ENCODE measurements around the gene DEXI.
"Not testable (repeated sequence)": the region's sequence is repeated elsewhere in the genome, so short reads cannot be mapped to it uniquely, and the experiment has no call there.

Gene DEXI

DNA sequence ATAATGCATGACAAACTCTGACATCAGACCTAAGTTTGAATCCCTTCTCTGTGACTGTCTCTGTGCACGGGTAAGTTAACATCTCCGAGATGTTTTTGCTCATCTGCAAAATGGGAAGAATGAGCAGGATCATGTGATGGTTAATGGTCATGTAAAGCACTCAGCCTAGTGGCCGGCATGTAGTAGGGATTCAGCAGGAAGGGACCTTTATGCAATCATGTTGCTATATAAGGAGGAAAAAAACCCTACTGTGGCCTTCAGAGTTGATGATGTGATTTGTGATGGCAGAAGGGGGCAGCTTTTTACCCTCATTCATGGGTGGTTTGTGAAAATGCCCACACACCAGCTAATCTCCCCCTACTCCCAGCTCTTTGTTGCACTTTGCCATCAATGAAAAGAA lies 26.2 kb upstream of the DEXI start:
- DNase-seq (ENCODE audit: low read depth) = no peak

DNA sequence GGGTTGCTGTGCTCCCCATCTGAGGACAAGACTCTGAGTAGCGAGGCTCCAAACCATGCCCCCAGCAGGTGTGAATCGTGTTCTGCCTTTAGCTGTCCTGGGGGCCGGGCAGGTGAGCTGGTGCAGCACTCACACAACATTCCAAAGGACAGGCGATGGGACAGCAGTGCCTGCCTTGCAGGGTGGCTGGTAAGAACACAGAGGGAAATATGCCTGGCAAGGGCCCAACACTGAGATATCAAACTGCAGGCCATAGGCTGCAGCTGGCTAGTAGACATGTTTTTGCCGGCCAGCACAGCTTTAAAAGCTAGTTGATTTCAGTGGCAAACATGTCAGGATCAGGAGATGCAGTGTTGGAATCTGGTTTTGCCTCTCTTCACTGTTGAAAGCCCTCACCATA lies 25.7 kb upstream of the DEXI start:
- DNase-seq (ENCODE audit: low read depth) = no peak

DNA sequence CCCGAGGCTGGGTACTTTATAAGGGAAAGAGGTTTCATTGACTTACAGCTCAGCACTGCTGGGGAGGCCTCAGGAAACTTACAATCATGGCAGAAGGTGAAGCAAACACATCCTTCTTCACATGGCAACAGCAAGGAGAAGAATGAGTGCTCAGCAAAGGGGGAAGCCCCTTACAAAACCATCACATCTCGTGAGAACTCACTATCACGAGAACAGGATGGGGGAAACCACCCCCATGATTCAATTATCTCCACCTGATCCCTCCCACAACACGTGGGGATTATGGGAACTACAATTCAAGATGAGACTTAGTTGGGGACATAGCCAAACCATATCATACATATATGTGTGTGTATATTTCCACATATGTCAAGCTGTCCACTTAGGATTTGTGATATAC lies 24.3 kb upstream of the DEXI start:
- not testable (repeated sequence) for DNase-seq (ENCODE audit: low read depth)

DNA sequence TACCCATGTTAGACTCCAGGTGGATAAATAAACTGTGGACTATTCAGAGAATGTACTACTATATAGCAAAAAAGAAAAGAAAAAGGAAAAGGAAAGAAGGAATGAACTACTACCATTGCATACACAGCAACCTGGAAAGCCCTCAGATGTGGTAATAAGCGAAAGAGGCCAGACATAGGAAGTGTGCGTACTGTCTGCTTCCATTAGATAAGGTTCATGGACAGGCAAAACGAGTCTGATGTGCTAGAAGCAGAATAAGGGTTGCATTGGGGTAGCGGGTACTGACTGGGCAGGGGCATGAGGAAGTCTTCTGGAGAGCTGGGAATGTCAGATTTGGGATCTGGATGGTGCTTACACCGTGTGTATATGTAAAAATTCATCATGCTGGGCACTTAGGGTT lies 23.9 kb upstream of the DEXI start:
- no peak for DNase-seq (ENCODE audit: low read depth)

DNA sequence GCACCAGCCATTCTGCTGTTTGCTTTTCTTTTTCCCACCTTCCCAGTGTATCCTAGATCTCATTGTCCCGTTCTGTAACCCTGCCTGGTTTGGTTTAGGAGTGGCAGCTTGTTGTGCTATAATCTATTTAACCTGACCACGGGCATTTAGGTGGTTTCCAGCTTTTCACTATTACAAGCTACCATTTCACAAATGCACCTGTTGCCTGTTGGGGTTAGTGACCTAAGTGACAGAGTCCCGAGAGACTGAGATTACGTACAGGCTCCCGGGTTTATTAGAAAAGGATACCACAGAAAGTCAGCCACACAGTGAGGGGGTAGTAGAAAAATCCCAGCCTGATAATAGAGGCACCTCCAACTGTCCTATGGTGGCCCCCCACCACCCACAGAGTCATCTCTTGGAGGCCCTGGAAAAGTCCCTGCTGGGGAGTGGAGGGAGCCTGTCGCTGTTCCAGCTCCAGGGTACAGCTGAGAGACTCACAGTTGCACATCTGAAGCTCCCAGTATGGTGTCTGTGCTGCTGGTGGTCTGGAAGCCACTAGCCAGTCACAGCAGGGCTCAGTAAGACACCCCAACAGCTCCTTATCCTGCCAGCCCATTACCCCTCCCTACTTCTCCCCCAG lies 23.3 kb upstream of the DEXI start:
- no peak for DNase-seq (ENCODE audit: low read depth)

DNA sequence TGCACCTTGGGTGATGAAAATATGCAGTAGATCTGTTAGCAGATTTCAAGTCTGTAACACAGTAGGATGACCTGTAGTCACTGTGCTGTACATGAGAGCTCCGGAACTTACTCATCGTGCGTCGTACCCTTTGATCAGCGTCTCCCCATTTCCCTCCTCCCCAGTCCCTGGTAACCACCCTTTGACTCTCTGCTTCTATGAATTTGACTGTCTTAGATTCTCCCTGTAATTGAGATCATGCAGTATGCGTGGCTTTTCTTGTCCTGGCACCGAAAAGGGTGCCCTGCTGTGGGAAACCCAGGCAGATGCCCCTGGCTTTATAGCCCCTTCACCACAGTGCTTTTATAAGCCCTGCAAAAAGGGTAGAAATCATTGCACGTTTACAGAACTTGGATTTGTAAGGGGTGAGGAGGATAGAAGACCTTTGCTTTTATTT lies 22.6 kb upstream of the DEXI start:
- no peak for DNase-seq (ENCODE audit: low read depth)

DNA sequence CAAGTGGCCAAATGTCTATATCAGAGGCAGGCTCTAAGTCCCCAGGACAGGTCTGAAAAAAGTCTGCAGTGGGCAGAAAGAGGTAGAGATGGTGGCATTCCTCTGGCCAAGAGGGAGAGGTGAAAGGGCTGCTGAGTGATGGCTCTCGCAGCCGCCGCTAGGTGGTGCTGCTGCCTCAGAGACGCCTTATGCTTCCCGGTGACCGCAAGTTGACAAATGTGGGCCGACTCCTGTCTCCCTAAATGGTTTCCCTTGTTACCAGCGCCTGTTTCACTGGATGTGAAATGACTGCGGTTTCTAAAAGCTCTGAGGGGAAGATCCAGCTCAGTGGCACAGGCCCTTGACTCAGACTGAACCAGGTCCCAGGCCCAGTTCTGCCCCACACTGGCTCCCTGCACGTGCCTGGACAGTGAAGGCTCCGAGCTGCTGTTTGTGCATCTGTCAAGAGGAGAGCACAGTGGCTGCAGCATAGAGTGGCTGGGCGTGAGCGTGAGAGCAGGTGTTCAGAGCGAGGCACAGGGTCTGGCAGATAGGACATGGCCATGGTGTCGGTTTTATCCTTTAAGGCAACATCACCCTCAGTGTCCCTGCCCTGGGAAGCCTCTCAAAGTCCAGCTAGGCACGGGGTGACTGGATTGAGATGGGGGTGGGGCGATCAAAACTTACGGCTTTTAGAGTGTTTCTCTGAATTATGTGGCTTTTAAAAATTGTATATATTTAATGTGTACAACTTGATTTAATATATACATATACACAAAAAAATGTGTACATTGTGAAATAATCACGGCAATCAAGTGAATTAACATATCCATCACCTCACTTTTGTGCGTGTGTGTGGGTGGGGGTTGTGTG lies 22.0 kb upstream of the DEXI start:
- peak; percentile 88 for DNase-seq (ENCODE audit: low read depth)

DNA sequence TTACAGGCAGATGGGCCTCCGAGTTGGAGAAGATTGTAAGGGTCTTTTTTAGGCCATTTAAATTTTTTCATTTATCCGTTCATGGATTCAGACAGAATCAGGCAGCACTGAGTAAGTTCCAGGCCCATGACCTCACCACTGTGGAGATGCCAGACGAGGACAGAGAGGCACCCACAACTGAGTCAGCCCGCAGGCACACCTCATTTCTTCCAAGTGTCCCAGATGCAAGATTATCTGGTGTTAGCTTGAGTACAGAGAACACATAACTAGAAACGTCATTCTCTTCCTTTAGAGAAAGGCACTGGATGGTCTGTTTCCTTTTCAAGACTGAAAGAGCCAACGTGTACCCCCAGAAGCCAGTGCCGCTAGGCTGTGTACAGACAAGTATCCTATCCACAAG lies 19.0 kb upstream of the DEXI start:
- DNase-seq (ENCODE audit: low read depth) = peak; percentile 93

DNA sequence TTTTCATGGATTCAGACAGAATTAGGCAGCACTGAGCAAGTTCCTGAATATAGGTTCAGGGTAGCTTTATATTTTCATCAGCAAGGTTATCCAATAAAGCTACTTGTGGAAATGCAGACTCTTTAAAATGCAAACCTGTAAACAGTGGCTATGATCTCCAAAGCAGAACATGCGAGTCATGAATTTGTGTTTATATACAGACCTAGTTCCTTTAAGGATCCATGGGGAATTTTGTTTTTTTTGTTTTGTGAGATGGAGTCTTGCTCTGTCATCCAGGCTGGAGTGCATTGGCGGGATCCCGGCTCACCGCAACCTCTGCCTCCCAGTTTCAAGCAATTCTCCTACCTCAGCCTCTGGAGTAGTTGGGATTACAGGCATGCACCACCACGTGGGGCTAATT lies 16.9 kb upstream of the DEXI start:
- peak; percentile 60 for DNase-seq (ENCODE audit: low read depth)

DNA sequence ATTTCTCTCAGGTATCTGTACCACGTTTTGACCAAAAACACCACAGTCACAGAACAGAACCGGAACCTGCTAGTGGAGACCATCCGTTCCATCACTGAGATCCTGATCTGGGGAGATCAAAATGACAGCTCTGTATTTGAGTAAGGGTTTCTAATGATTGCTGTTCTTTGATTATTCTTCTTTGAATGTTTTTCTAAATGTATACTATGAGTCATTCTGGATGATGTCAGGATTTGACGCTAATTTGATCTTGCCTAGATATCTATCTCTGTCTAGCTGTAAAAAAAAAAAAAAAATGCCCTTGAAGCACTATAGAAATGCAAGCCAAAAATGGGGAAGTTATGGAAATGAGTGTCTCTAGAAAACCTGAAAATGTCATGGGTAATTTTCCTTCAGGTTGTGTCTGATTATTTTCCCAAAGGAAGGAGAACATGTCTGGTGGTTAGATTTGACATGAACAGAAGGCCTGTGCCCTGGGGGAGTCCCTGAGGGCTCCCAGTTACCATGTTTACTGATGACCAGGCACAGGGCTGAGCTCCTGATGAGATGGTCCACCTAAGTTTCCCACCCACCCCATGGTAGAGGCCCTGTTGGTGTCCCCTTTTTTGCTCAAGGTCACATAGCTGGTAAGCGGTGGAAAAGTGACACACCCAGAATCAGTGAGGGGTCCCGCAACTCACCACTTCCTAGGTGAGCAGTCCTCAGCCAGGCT lies 15.7 kb upstream of the DEXI start:
- DNase-seq (ENCODE audit: low read depth) = peak; percentile 69

DNA sequence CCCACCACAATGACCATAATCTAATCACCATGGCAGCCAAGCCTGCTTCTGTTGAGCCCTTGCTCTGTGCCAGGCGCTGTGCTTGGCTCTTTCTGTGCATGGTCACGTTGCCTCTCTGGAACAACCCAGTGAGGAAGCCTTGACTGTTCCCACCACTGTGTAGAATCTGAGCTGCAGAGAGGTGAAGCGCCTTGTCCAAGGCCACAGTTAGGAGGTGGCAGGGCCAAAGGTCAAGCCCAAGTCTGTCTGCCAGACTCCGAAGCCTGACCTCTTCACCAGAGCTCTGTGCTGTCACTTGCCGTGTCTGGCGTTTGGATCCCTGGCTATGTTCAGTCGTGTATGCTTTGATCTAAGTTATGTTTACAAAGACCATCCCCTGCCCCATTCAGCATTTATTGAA lies 12.6 kb upstream of the DEXI start:
- no peak for DNase-seq (ENCODE audit: low read depth)

DNA sequence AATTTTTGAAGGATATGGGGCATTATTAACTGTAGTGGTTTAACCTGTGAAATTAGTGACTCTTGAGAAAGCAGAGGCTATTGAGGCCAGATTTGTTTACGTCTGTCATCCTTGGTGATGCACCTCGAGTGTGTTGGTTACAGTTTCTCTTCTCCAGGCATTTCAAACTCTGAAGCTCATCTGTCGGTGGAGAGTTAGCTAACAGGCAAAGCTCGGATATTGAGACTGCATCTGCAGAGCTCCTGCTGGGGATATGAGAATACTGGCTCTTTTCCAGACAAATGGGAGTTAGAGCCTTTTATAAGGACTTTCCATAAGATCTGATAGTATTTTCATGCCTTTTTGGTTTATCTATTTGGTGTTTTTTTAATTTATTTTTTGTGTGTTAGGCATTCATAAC lies 8.8 kb upstream of the DEXI start:
- no peak for DNase-seq (ENCODE audit: low read depth)

DNA sequence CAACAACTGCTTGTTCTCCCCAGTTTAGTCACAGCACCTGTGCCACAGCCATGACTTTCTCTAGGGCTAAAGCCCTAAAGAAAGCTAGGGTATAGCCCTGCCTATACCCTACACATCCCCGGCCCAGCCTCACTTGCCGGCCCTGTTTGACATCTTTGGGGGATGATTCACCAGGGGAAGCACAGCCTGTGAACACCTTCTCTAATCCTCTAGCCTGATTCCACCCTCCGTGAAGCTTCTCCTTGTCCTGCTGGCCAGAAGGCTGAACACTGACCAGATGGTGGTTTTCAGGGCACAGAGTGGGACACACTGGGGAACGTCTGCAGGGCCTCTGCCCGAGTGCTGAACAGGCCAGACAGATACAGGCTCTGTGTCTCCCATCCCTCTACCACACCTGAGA lies 8.1 kb upstream of the DEXI start:
- DNase-seq (ENCODE audit: low read depth) = no peak

DNA sequence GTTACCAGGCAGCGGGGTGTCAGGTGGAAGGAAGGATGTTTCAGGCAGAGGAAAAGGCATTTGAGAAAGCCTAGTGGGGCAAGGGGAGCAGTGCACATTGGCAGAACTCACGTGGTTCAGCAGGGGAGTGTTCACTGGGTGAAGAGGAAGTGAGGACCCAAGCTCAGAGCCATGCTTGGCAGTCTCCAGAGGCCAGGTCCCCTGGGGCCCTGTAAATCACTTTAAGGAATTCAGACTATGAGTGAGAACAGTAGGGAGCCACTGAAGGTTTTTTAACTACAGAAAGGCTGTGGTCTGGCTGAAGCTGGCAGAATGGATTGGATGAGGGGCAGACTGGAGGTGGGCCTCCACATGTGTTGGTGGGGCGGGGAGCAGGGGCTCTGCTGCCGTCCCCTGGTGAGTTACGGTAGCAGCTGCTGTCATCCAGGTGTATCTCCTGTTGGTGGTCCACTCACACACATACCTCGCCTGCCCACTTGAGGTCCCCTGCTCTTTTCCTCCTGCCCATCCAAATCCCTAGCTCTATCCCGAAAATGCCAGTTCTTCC lies 7.2 kb upstream of the DEXI start:
- peak; percentile 80 for DNase-seq (ENCODE audit: low read depth)

DNA sequence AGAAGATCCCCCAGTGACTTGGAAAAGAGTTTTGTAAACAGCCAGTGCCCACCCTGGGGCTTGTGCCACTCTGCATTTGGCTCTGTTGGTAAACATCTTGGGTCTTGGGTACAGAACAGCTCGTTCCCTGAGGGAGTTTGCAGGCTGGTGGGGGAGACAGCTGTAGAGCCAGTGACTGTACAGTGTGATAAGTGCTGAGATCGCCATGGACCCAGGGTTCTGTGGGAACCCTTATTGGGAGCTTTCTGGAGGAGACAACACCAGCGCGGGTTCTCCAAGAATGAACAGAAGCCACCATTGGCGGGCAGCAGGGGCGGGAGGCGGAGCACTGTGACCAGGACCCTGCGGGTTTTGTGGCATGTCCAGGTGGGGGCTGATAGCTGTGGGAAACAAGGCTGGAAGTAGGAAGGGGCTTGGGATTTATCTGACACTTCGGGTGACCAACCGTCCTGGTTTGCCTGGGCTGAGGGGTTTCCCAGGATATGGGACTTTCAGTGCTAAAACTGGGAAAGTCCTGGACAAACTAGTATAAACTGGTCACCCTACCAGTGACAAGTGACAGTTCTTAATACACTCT lies 5.0 kb upstream of the DEXI start:
- DNase-seq (ENCODE audit: low read depth) = no peak

DNA sequence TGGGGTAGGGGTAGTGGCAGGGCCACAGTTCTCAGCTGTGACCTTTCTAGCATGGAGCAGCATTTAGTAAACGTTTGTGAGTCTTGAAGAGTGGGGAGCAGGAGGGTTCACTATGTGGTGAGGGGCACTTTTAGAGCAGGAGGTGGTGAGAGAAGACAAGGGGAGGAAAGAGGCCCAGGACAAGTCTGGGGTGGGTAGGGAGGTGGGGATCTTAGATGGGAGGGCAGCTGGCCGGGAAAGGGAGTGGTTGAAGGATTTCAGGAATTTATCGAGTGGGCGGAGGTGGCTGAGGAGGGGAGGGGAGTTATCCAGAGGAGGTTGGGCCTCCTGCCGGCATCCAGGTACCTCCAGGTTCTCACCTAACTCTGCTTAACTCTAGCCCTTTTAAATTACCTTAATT lies 4.0 kb upstream of the DEXI start:
- DNase-seq (ENCODE audit: low read depth) = peak; percentile 29

DNA sequence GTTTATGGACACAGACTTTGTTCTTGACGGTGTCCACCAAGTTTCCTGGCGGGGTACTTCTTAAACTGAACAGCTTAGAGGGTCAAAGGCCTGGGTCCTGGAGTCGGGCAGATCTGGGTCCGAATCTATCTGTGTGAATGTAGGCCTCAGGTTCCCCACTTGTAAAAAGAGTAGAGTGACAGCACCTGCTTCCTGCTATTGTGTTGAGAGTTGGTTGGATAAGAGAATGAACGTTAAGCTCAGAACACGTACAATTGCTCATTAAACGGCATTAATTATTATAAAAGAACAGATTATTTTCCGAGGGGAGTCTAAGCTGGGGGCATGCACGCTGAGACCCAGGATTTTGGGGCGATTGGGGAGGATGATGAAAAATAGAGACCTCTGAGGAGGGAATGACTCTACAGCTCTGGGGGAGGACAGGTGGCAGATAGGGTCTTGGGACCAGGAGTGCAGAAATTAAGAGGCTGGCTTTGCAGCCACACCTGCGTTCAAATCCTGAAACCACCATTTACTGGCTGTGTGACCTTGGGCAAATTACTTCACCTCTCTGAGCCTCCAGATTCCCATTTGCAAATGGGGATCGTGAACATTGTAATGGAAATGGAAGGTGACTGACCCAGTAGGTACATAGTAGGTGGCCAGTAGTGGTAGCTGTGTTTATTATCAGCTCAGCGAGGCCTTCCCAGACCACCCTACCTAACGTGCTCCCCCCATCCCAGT lies 3.0 kb upstream of the DEXI start:
- no peak for DNase-seq (ENCODE audit: low read depth)

DNA sequence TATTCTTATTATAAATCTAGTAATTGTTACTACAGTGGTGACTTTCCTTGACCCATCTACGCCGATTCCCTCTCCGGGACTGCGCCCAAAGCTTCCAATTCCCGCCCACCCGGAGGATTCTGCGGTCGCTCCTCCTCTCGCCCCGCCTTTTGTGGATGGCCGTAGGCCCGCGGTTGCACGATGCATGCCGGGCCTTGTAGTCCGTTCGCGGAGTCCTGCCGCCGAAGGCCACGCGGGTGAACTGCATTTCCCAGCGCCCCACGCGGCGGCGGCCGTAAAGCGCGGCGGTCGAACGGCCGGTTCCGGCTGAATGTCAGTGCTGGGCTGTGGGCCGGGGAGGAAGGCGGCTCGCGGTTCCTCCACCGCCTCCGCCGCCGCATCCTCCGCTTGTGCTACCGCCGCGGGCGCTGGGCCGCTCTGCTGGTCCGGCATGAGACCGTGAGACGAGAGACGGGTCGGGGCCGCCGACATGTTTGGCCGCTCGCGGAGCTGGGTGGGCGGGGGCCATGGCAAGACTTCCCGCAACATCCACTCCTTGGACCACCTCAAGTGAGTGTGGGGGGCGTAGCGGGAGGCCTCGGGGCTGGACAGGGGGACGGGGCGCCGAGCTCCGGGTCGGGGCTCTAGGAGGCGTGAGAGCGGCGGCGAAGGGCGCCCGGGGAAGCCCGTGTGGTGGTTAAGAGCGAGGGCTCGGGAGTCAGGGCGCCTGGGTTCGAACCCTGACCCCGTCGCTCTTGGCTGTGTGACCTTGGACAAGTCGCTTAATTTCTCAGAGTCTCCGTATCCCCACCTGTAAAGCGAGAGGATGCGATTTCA lies 2.2 kb upstream of the DEXI start, which contains the start of gene CLEC16A:
Gene CLEC16A (plus strand): TSS at position 316 of the 816 bp plus-strand sequence. CDS start 154 bp downstream, at position 470.
- DNase-seq (ENCODE audit: low read depth) = peak; percentile 96

DNA sequence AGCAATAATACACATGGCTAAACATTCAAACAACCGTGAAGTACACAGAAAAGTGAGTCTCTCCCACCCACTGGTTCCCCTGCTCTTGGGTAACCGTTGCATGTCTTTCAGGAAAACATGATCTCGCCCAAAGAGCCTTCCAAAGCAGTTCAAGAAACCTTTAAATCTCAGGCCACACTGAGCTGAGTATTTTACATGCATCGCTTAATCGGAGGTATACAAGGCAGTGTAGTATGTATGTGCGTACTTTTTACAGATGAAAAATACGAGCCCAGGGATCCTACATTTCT lies 741 bp upstream of the DEXI start:
- DNase-seq (ENCODE audit: low read depth) = no peak

DNA sequence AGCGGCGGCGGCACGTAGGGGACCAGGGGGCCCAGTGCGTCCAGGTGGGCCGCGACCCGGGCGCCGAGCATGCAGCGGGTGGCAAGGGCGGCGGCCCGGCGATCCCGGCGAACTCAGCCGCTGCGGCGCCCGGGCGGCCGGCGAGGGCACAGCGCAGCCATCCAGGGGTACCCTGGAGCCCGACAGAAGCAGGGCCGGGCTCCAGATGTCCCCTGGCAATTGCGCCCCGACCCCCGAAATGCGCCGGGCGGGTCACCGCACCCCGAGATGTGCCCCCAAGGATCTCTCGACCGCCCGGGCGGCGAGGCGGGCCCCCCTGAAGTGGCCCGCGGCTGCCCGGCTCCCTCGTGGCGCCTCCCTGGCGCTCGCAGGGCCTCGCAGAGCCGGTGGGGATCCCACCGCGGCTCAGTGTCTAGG lies 325 bp downstream of the DEXI start:
- not testable (repeated sequence) for DNase-seq (ENCODE audit: low read depth)
